ENCODE data around the gene GNG12. TPM values are rescaled to one million over a fixed set of nuclear protein-coding genes. Genes with fewer than 3 reads are reported as not detected.

Gene GNG12
- total and polyA plus RNA-seq, 2 donors (not counting 3 experiments of a cell fraction or from before 2014, with no cell fraction given): 107 to 152 TPM

- no peaks in the 10 kb centered on the region for H3K9me1 ChIP-seq (replicated peaks; ENCODE audit: control insufficient read depth, extremely low read depth, insufficient read depth, low read length)
- no TSS peak for BruUV-seq (replicated peaks)
- intact Hi-C loops (cut with micrococcal nuclease) (no loop called here), dilution Hi-C loops (cut with MboI; ENCODE audit: extremely low pct_ligation_motif_present, low sequenced_read_pairs) (no loop called here)
- no peaks in the 10 kb centered on the region for H3K27me3 ChIP-seq (ENCODE audit: control insufficient read depth in 2 of 2, insufficient read depth in 2 of 2, low read length in 2 of 2)
- H2AFZ ChIP-seq (ENCODE audit: low read depth, low read length): no peak overlapping the region
- peak; percentile 55 for DNase-seq (ENCODE audit: low read depth, low spot score)
- POLR2A ChIA-PET: interaction anchor here (1.2 kb wide), 1 partner anchor 485 kb away, joined by 3 read pairs; no protein-coding TSS in a partner anchor
- H3K9me3 ChIP-seq (replicated peaks; ENCODE audit: control insufficient read depth, insufficient read depth, low read length): no peaks in the 10 kb centered on the region
- FAIRE-seq: peak; percentile 26
- TF ChIP-seq CTCF (IDR thresholded peaks at IDR 0.05; ENCODE audit: extremely low read depth in 1 of 2, insufficient read depth in 1 of 2, low read depth in 1 of 2, low read length in 2 of 2): no peak
- no peak for TF ChIP-seq JUN (IDR thresholded peaks at IDR 0.05; ENCODE audit: borderline replicate concordance, insufficient read depth, insufficient read length, low read depth)
- no peak for TF ChIP-seq GATA2 (IDR thresholded peaks at IDR 0.05; ENCODE audit: insufficient read depth, insufficient read length, low read depth, low read length)
- no peak for TF ChIP-seq EZH2 (IDR thresholded peaks at IDR 0.05; ENCODE audit: borderline replicate concordance, low read depth, low read length, severe bottlenecking)
- TF ChIP-seq, protein P1, sequence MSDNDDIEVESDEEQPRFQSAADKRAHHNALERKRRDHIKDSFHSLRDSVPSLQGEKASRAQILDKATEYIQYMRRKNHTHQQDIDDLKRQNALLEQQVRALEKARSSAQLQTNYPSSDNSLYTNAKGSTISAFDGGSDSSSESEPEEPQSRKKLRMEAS (IDR thresholded peaks at IDR 0.05; ENCODE audit: insufficient read depth, insufficient read length): no peak
- TF ChIP-seq POLR2AphosphoS5 (IDR thresholded peaks at IDR 0.05; ENCODE audit: insufficient read depth, low read depth, low read length): peak; percentile 59
- TF ChIP-seq POLR2A (IDR thresholded peaks at IDR 0.05; ENCODE audit: low read depth, low read length): peak; percentile 59
- no peak overlapping the region for H3K4me2 ChIP-seq (ENCODE audit: insufficient read depth, low read length)
- H3K27ac ChIP-seq (ENCODE audit: insufficient read depth, low read depth, low read length): no peak overlapping the region
- H3K4me1 ChIP-seq (ENCODE audit: control insufficient read depth, extremely low read depth, insufficient read depth, low read length): peaks cover 22% of the 10 kb centered on the region
- H3K79me2 ChIP-seq (ENCODE audit: control insufficient read depth, insufficient read depth, low read length): peaks cover 18% of the 10 kb centered on the region
- no peaks in the 10 kb centered on the region for H4K20me1 ChIP-seq (replicated peaks; ENCODE audit: control insufficient read depth, extremely low read depth, insufficient read depth, low read length)
- H3K9ac ChIP-seq (replicated peaks; ENCODE audit: extremely low read depth, insufficient read depth, low read length): no peak overlapping the region
- peaks cover 0 to 8% of the 10 kb centered on the region in 2 experiments for H3K36me3 ChIP-seq (ENCODE audit: control insufficient read depth in 2 of 2, extremely low read depth in 1 of 2, insufficient read depth in 2 of 2, low read length in 2 of 2)
- CTCF ChIA-PET: interaction anchor here (1.3 to 7.7 kb wide), 7 partner anchors 12 to 155 kb away, joined by 4 to 64 read pairs (median 11); no protein-coding TSS in a partner anchor
- no peak overlapping the region for H3K4me3 ChIP-seq (replicated peaks in 1 of 3; ENCODE audit: insufficient read depth in 1 of 3, low read depth in 1 of 3, low read length in 3 of 3)
Observed at GRCh38 chr1:67689267-67690017, 143.8 kb downstream of the GNG12 start.
